ENCODE measurements around the gene WNT5A.
"Not testable (repeated sequence)": the region's sequence is repeated elsewhere in the genome, so short reads cannot be mapped to it uniquely, and the experiment has no call there.

The WNT5A gene

DNA sequence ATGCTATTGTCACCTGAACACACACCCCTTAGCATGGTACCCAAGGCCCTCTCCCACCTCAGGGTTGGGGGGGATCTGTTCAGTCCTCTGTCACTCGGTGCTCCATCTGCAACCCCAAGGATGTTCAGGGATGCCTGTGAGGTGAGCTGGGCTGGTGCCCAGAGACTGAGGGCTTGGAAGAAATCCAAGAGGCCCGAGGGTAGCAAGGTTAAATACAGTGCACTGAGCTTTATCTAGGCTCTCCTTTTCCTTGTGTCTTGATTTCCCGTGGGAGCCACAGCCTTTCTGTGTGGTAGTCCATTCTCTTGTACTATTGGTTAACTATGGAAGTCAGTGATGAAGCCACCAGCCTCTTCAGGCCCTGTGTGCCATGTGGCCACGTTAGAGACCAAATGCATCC, 18.7 kb upstream of the WNT5A start:
- no peak for DNase-seq (ENCODE audit: low read depth, low spot score)

DNA sequence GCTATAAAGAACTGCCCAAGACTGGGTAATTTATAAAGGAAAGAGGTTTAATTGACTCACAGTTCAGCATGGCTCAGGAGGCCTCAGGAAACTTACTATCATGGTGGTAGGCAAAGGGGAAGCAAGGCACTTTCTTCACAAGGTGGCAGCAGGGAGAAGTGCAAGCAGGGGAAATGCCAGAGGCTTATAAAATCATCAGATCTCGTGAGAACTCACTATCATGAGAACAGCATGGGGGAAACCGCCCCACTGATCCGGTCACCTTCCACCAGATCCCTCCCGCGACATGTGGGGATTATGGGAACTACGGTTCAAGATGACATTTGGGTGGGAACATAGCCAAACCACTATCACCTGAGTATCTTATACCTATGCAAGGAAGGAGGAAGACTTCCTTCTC, 18.0 kb upstream of the WNT5A start:
- DNase-seq (ENCODE audit: low read depth, low spot score): not testable (repeated sequence)

DNA sequence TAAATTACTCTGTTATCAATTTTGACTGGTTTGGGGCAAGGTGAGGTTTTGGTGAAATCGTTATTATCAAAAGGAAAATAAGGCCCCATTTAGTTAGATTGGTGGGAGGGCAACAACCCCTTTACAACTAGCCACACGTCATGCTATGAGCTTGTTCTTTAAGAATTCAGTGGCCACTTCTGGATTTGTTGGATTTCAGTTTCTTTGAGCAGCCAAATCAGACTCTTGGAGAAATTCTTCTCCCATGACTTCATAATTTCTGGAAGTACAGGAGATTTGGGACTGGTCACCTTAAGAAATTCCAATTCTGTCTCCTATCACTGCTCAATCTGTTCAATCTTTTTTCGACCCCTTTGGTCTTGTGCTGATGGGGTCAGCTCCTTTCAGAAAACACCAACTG, 14.8 kb upstream of the WNT5A start:
- no peak for DNase-seq (ENCODE audit: low read depth, low spot score)

DNA sequence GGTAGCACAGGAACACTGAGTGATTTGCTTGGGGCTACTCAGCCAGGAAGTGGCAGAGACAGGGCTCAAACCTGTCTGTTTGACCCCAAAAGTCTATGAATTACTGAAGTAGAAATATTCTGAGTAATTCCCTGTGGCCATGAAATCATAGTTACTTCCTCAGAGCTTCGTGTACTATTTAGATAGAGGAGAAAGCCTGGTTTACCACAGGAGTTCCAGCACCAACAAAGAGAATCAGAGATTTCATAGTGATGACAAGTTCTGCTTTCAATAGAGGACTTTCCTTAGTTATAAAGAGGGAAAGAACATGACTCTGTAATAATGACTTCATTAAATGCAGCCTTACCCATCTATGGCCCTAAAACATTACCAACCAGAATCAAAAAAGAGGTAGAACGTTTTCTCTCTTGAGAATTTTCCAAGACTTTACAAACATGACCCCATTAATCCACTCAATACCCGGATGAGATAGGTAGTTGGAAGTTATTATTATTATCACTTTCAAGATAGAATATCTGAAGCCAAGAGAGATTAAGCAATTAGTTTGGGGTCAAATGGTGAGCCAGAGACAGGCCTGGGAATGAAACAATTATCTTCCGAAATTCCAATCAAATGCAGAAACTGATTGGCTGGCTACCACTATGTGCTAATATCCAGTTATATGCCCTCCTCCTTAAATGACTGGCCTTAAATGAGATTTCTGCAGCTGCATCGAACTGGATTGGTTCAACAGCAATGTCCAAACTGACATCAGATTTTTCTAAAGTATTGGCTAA, 13.6 kb upstream of the WNT5A start:
- no peak for DNase-seq (ENCODE audit: low read depth, low spot score)

DNA sequence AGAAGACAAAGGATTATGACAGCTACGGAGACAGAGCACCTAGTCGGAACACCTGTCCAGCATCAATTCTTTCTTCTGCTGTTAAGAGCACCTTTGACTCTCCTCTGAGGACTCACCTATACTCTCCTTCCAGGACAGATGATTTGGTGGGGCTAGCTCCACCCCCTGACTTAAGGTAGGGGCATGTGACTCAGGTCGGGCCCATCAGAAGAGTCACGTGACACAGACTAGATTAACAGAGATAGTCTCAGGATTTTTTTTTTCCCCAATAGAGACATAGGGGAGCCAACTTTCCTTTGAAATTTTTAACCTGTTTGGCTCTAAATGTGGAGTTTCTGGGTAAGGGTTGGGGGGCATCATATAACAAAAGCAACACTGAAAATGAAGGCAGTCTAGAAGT, 11.4 kb upstream of the WNT5A start:
- DNase-seq (ENCODE audit: low read depth, low spot score): no peak

DNA sequence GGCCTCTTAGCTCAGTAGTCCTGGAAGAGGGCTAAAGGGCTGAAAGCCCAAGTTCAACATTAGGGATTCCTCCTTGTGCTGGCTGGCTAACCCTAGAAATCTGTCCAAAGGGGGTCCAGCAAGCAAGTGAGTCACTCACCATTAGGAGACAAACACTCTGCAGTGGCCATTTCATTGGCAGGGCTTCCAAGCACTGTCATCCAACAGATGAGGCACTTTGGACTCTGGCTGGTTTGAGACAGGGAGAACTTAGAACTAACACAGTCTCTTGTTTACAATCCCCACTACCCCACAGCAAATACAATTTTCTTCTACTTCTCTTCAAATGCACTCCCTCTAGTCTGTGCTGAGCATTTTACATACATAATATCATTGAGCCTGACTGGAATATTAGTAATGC, 10.1 kb upstream of the WNT5A start:
- DNase-seq (ENCODE audit: low read depth, low spot score): no peak

DNA sequence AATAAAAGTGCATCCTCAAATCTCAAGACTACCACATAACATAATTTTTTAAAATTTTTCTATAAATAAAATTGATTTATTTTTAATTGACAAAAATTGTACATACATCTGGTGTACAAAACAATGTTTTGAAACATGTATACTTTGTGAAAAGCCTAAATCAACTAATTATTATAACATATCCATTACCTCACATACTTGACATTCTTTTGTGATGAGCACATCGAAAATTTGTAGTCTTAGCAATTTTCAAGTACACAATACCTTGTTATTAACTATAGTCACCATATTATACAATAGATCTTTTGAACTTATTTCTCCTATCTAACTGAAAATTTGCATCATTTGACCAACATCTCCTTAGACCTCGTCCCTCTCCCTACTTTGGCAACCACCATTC, 7.9 kb upstream of the WNT5A start:
- DNase-seq (ENCODE audit: low read depth, low spot score): no peak

DNA sequence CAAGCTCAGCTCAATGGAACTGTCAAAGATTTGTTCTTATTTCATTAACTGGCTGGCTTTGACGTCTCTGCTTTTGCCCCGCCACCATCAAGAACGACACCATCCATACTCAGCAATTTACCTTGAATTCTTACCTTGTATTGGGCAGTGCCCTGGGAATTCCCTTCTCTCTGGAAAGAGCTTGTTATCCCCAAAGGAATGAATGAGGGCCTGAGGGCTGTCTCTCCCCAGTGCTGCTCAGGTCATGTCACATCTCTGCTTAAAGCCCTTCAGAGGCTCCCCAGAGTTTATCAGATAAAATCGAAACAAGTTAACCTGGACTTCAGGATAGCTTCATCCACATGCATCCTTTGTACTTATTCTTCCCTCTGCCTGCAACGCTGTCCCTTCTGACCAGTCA, 5.9 kb upstream of the WNT5A start:
- DNase-seq (ENCODE audit: low read depth, low spot score): no peak

DNA sequence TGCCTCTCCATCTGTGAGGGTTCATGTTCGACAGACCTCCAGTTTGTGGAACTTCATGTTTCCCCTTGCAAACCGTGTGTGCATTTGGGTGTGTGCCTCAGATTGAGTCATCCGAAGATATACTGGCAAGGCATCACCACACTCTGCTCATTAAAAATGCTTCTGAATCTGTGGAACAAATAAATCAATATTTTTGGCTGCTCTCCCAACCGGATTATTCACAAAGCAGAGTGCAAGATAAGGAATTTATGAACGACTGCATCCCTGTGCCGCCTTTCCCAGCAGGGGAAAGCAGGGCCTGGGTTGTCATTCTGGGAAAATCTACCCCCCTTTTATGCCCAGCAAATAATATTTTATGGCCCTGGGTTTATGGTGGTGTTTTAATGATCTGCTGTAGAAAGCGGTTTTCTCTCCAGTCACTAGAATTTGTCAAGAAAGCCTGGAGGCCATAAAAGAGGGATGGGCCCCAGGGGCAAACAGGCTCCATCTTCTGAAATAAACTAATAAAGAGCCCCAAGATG, 4.2 kb upstream of the WNT5A start:
- DNase-seq (ENCODE audit: low read depth, low spot score): no peak

DNA sequence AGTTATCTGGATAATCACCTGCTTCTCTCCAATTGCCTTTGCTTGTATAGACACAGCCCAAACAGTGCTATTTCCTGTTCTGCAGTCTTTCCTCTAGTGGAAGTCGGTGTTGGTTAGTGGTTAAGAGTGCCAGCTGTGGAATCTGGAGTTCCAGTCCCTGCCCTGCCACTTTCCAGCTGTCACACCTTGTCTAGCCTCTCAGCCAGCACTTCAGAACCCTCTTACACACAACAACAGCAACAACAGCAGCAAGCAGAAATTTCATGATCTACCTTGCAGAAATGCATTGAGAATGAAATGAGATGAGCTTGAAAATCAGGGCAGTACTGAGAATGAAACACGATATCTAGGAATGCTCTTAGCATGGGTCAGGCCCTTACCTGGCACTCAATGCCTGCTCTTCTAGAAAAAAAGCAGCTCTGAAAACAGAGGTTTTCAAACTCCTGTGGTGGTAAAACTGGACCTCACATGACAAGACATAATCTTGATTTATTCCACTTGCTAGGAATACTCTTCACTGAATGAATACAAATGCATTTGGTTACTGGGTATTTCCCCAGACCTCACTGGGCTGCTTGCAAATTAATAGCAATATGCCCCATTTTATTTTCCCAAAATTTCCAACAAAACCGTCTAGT, 3.3 kb upstream of the WNT5A start:
- DNase-seq (ENCODE audit: low read depth, low spot score): no peak

DNA sequence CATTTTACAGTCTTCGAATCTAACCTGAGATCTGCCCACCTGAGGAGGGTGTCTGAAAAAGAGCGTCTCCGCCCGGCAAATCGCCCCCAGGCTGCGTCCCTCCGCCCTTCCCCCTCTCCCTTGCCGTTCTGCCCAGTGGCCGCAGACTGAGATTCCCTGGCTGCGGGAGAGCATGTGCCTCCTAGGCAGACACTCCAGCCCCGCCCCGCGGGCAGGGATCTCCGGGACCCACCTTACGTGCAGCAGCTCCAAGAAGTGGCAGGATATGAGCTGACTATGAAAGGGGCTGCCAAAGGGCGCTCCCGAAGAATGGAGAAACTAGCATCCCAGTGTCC, 2.7 kb upstream of the WNT5A start:
- no peak for DNase-seq (ENCODE audit: low read depth, low spot score)

DNA sequence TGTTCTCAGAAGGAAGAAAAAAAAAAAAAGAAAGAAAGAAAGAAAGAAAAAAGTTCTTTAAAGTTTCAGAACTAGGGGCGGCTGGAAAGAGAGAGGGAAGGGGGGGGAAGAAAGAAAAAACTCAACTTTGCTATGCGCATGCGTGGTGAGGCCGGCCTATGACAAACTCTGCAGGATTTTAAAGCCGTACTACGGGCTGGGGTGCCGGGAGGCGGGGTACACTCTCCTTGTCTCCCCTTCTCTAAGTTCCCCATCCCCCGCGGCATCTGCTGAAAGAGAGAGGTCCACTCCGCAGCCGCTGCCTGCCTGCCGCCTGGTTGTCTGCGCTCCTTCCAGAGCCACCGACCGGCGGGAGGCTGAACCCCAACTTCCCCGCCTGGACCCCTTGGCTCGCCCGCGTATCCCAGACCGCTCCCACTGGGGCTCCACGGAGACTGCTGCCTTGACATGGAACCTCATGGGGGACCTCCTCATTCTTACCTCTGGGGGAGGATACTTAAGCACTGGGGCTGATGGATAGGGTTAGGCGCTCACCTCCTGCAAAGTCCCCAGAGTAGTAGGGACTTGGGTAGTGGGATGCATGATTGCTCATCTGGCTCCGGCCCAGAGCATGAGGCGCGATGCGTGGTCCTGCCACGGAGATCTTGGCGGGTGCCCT, 1.4 kb upstream of the WNT5A start:
- DNase-seq (ENCODE audit: low read depth, low spot score): no peak

DNA sequence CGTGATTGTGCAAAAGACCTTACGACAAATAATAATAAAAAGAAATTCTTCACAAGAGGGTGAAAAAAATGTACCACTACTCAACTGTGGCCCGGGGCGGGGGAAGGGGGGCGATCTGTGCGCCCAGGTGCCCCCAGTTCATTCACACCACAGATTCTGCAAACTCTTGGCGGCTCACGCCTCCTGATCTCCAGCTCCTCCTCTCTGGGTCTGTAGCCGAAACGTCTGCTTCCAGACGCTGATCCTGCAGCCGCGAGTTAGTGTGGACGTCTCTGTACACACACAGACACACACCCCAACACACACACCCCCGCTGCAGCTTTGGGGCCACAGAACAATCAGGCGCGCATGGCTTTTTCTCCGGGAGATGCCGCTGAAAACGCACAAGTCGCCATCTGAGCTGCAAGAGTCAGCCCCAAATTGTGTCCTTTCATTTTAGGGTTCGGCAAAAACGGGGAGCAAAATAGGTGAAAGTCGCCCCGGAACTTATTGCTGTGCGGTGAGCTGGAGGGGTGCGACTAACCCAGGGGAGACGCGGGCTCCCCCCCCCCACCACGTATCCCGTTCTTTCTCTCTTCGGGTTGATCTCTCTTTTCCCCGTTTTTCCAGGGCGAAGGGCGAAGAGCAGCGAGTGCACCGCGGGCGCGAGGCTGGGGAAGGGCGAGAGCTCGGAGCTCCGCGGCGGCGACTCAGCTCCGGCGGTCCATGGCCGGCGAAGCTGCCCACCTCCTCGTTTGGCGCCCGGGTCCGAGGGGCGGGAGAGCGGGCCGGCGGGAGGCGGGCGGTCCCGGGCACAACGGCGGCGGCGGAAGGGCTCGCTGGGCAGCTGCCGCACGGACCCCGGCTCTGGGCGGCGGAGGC, 505 bp upstream of the WNT5A start:
- DNase-seq (ENCODE audit: low read depth, low spot score): no peak

DNA sequence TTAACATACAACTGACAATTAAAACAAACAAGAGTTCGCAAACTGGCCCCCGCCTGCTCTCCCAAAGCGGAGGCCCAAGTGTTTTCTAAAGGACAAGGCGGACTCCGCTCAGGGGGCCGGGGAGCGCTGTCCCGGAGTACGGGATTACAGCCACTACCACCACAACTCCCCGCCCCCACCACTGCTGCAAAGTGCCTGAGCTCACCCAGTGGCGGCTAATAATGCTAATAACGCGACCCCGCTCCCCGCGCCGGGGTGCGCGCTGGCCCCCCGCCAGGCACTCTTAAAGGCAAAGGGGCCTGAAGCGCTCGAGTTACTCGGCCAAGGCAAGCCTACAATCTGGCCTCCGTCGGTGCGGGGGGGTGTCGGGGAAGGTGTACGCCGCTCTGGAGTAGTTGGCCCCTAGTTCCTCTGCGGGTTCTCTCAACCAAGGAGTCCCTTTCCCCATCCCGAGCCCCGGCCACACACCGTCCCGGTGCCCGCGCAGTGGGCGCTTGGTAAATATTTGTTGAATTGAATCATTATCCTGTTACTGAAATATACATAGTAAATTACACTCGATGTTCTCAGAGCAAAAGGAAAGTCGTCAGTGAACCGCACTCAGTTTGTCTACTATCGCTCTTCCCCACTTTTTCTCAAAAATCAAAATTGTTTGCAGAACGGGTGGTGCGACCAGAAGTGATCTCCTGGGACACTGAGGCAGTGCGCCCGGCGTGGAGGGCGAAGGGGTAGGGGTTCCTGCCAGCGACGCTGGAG, 827 bp downstream of the WNT5A start:
- DNase-seq (ENCODE audit: low read depth, low spot score): no peak

DNA sequence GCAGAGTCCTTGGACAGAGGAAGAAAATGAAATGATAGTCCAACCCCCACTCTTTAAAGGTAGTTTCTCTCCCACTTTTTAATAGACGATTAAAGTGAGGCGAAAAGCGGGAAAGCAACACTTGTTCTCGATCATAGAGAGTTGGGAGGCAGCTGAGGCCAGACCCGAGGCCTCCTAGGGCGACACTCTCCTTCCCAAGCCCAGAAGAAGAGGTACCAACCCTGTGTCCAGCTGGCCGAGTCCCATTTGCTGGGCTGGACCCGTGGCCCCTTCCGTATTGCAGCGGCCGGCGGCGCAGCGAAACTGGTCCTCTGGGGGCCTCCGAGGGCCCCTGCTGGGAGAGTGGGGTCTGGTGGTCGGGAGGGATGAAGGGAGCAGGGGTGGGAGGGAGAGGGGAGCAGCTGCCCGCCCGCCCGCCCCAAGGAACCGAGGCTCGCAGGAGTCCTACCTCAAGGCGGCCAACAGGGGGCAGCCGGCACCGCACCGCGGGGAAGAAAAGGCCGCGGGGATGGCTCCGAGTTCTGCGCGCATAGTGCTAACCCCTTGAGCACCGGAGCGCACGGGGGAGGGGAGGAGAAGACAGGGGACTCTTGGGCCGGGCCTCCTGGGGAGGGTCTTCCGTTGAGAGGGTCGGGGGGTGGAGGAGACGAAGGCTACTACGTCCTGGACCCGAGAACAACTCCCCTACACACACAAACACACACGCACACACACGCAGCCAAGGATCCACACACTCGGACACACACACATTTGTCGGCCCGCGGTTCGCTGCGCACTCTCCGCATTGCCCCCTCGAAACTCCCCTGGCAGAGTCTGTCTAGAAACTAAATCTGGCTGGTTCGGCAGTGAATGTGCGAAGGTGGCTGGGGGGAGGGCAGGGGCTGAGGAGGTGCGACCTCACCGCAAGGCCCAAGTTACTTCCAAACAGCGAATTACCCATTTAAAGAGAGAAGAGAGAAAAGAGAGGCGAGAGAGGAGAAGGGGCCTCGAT, 2.0 kb downstream of the WNT5A start:
- DNase-seq (ENCODE audit: low read depth, low spot score): no peak

DNA sequence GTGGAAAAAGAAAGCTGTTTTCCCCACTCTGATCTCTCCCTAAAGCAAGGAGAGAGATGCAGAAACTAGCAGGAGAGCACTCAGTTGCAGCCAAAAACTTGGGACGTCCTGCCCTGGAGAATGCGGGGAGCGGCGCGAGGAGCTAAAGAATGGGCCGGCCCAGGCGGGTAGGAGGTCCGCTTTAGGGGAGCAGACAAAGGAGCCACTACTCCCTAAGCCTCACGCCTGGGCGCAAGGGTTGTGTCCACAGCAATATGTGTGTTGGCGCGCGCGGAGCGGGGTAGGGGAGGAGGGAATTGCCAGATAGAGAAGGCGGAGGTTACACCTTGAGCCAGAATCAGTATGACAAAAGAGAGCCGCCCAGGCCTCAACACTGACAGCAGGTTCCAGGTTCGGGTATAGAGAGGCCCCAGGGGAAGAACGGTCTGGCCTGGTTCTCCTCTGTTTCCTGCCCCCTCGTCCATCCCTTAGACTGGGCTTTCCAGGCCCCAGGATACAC, 2.9 kb downstream of the WNT5A start:
- no peak for DNase-seq (ENCODE audit: low read depth, low spot score)

DNA sequence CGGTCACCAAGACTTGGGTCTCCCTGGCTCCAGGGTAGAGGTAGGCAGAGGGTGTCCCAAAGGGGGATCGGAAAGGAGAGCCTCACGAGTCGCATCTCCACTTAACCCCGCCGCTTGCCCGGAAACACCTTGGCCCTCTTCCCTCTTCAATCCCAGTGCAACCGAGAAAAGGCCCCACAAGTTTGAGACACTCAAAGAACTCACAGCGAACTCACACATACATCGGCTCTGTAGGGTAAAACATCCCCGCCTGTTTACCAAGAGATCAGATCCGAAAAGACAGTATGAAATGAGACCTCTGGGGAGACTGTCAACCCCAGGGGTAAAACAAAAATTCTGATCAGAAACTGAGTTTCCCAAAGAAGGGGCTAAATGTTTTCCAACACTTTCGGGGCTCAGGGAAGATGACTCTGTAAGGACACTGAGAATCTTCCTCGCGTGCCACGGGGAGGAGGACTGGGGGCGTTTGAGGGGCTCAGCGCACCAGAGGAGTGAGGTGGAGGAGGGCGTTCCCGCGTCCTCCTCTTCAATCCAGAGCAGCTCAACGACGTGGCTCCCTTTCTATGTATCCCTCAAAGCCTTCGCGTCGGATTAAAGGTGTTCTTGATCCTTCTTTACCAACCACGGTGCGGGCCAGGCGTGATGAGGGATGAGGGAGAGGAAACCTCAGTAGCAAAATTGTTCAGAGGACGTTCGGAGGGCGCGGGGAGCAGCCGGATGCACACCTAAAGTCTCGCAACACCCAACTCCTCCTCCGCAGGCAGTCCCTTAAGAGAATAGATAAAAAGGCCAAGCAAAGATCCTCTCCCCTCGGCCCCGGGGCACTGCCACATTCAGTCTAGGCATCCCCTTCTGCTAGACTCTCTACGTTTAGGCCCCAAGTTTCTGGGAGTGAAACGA, 3.7 kb downstream of the WNT5A start:
- DNase-seq (ENCODE audit: low read depth, low spot score): no peak

DNA sequence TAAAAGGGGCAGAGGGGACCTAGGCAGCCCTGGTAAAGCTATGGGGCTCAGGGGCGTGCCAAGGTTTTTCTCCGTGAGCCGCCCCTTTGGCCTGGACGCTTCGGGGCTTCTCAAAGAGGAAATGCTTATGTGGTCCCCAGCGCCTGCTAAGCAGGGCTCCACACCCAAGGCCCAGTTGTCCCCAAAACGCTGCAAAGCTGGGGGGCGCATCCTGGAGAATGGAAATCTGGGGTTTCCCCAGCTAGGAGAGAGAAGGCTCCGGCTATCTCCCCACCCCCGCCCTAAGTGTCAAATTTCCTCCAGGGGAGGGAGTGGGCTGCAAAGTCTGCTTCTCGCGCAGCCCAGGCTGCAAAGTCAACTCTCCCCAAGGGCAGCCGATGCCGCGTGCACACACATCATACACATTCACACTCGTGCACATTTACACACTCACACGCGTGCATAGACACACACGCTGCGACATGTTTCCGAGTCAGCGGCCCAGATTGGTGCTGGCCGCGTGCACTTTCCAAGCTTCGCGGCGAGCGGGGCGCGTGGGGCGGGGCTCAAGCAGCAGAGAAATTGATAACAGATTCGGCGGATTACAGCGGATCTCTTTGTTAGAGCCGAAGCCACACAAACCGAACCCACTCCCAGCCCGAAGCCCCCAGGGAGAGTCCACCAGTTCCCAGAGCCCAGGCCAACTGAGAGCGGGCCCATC, 4.5 kb downstream of the WNT5A start:
- no peak for DNase-seq (ENCODE audit: low read depth, low spot score)
